Astrocyte (in vitro differentiated cells and primary cell): ENCODE data around the gene MAPKAPK5.

ENCODE experiments used
- CTCF ChIP-seq: IDR thresholded peaks from 2 replicates; pipeline ENCODE4 v1.5.1; 2011; ENCODE audit warnings: low read depth, mild to moderate bottlenecking, inconsistent platforms, low read length, moderate library complexity; ENCODE audit not compliant: insufficient read depth
- EZH2 ChIP-seq: IDR thresholded peaks from 2 replicates; pipeline ENCODE4 v1.6.1; 2012; ENCODE audit warnings: mild to moderate bottlenecking, low read length, inconsistent platforms; ENCODE audit not compliant: insufficient read depth

GRCh38 chr12:111886662-111887545 lies 44.9 kb downstream of the MAPKAPK5 start:
- TF ChIP-seq CTCF (no peak), EZH2 (no peak)
